Mesenchymal stem cell (in vitro differentiated cells and primary cell): ENCODE results near the gene PRR5.
A peak's percentile ranks its signal among the peaks of the same experiment; 100 is the strongest.

Experiments
- DNase-seq: peaks from one replicate; pipeline ENCODE4 v3.0.0-alpha.2; 2013
- H2AFZ ChIP-seq: one replicate; pipeline ENCODE4 v1.6.1; 2013; ENCODE audit warnings: low read depth, mild to moderate bottlenecking, control low read depth, inconsistent platforms, low read length, moderate library complexity
- H2AK5ac ChIP-seq: 2 replicates; pipeline ENCODE4 v1.6.1; 2013; ENCODE audit warnings: low read length, moderate library complexity, mild to moderate bottlenecking, inconsistent platforms; ENCODE audit not compliant: severe bottlenecking
- H2BK120ac ChIP-seq: one replicate; pipeline ENCODE4 v1.6.1; 2013; ENCODE audit warnings: low read depth, mild to moderate bottlenecking, inconsistent platforms, low read length, moderate library complexity
- H2BK12ac ChIP-seq, 2 experiments: one replicate each; pipeline ENCODE4 v1.6.1; 2013; ENCODE audit warnings: inconsistent platforms in 2 of 2, low read length in 2 of 2, mild to moderate bottlenecking in 2 of 2, moderate library complexity in 2 of 2, control low read depth in 1 of 2
- H2BK15ac ChIP-seq: one replicate; pipeline ENCODE4 v1.6.1; 2013; ENCODE audit warnings: mild to moderate bottlenecking, low read depth, inconsistent platforms; ENCODE audit not compliant: poor library complexity, severe bottlenecking
- H2BK5ac ChIP-seq: 2 replicates; pipeline ENCODE4 v1.6.1; 2013; ENCODE audit warnings: low read depth, mild to moderate bottlenecking, low read length, control low read depth, inconsistent platforms; ENCODE audit not compliant: poor library complexity, severe bottlenecking
- H3K14ac ChIP-seq, 2 experiments: one replicate each; pipeline ENCODE4 v1.6.1; 2013; ENCODE audit warnings: inconsistent platforms in 2 of 2, low read length in 2 of 2, control low read depth in 1 of 2, mild to moderate bottlenecking in 1 of 2, moderate library complexity in 1 of 2
- H3K18ac ChIP-seq, 2 experiments: one replicate each; pipeline ENCODE4 v1.6.1; 2013; ENCODE audit warnings: inconsistent platforms in 2 of 2, low read length in 2 of 2, control low read depth in 1 of 2, low read depth in 1 of 2, mild to moderate bottlenecking in 1 of 2
- H3K23ac ChIP-seq, 2 experiments: one replicate each; pipeline ENCODE4 v1.6.1; 2013; ENCODE audit warnings: inconsistent platforms in 2 of 2, low read length in 2 of 2, mild to moderate bottlenecking in 2 of 2, moderate library complexity in 2 of 2, control low read depth in 1 of 2
- H3K27ac ChIP-seq: 2 replicates; pipeline ENCODE4 v1.5.1; 2013; ENCODE audit warnings: mild to moderate bottlenecking, moderate library complexity, low read length, control low read depth, inconsistent platforms; ENCODE audit not compliant: poor library complexity, severe bottlenecking
- H3K27me3 ChIP-seq, 2 experiments: 2 replicates each; pipeline versions ENCODE4 v1.6.1 to v1.7.0; 2013; ENCODE audit warnings: low read length in 2 of 2, mild to moderate bottlenecking in 2 of 2, moderate library complexity in 2 of 2, control low read depth in 1 of 2, inconsistent platforms in 1 of 2; ENCODE audit not compliant: control insufficient read depth in 1 of 2, insufficient read depth in 1 of 2
- H3K36me3 ChIP-seq, 2 experiments: 2 replicates each; pipeline versions ENCODE4 v1.6.1 to v1.7.0; 2013; ENCODE audit warnings: low read length in 2 of 2, control low read depth in 1 of 2, inconsistent platforms in 1 of 2, low read depth in 1 of 2, mild to moderate bottlenecking in 1 of 2; ENCODE audit not compliant: insufficient read depth in 2 of 2, control insufficient read depth in 1 of 2
- H3K4ac ChIP-seq, 2 experiments: one replicate each; pipeline ENCODE4 v1.6.1; 2013; ENCODE audit warnings: inconsistent platforms in 2 of 2, low read length in 2 of 2, mild to moderate bottlenecking in 2 of 2, moderate library complexity in 2 of 2, control low read depth in 1 of 2, low read depth in 1 of 2
- H3K4me1 ChIP-seq: 2 replicates; pipeline ENCODE4 v1.6.1; 2013; ENCODE audit warnings: low read depth, low read length, control low read depth; ENCODE audit not compliant: control insufficient read depth, insufficient read depth
- H3K4me2 ChIP-seq: 2 replicates; pipeline ENCODE4 v1.6.1; 2013; ENCODE audit warnings: low read length, mild to moderate bottlenecking, inconsistent platforms; ENCODE audit not compliant: poor library complexity, severe bottlenecking
- H3K4me3 ChIP-seq, 2 experiments: 2 replicates each; pipeline versions ENCODE4 v1.5.1 to v1.7.0; 2013; ENCODE audit warnings: low read length in 2 of 2, mild to moderate bottlenecking in 2 of 2, control low read depth in 1 of 2, low read depth in 1 of 2; ENCODE audit not compliant: insufficient read depth in 1 of 2
- H3K79me1 ChIP-seq: replicated peaks from 2 replicates; pipeline ENCODE4 v1.6.1; 2013; ENCODE audit warnings: mild to moderate bottlenecking, control low read depth, low read length, inconsistent platforms; ENCODE audit not compliant: poor library complexity, severe bottlenecking
- H3K9ac ChIP-seq: 2 replicates; pipeline ENCODE4 v1.7.0; 2013; ENCODE audit warnings: mild to moderate bottlenecking, low read length, moderate library complexity
- H3K9me3 ChIP-seq: 2 replicates; pipeline ENCODE4 v1.7.0; 2013; ENCODE audit warnings: mild to moderate bottlenecking, low read length; ENCODE audit not compliant: control insufficient read depth
- H4K8ac ChIP-seq: one replicate; pipeline ENCODE4 v1.6.1; 2013; ENCODE audit warnings: inconsistent platforms, mild to moderate bottlenecking, low read length, moderate library complexity
- H4K91ac ChIP-seq: one replicate; pipeline ENCODE4 v1.6.1; 2013; ENCODE audit warnings: mild to moderate bottlenecking, low read length, inconsistent platforms
- WGBS: methylation state at CpG from one replicate; pipeline ENCODE4 v1.1.7; 2013; ENCODE audit warnings: mixed read lengths; 5-methylcytosine and 5-hydroxymethylcytosine counted together

Gene PRR5

GRCh38 chr22:44707752-44708151 lies 5.7 kb downstream of the PRR5 start:
- H3K4ac ChIP-seq: no peak overlapping the region
- no peak overlapping the region for H3K18ac ChIP-seq
- no peak overlapping the region for H2BK120ac ChIP-seq
- no peak overlapping the region for H4K8ac ChIP-seq
- no peak overlapping the region for H3K27ac ChIP-seq
- H4K91ac ChIP-seq: no peak overlapping the region
- no peak overlapping the region for H2BK5ac ChIP-seq
- H3K14ac ChIP-seq: no peak overlapping the region
- H3K36me3 ChIP-seq: peaks cover 0 to 47% of the 10 kb centered on the region in 2 experiments
- peaks cover 0 to 9% of the 10 kb centered on the region in 2 experiments for H3K27me3 ChIP-seq
- H3K79me1 ChIP-seq: peaks cover 64% of the 10 kb centered on the region
- no peak overlapping the region for H2AFZ ChIP-seq
- no peak overlapping the region for H2AK5ac ChIP-seq
- H2BK12ac ChIP-seq: no peak overlapping the region
- H3K23ac ChIP-seq: no peak overlapping the region
- WGBS: 85% methylated on average over 11 of the region's 11 CpGs
- H3K4me3 ChIP-seq: no peak overlapping the region
- H3K9me3 ChIP-seq: no peaks in the 10 kb centered on the region
- no peak for DNase-seq
- H3K4me2 ChIP-seq: no peak overlapping the region
- peaks cover 55% of the 10 kb centered on the region for H3K4me1 ChIP-seq
- H2BK15ac ChIP-seq: no peak overlapping the region
- H3K9ac ChIP-seq: no peak overlapping the region

GRCh38 chr22:44709881-44710392 lies 7.9 kb downstream of the PRR5 start:
- Histone ChIP-seq H3K9me3 (no peaks in the 10 kb centered on the region), H2BK12ac (peak overlapping the region in 1 of 2 experiments; percentile 35), H3K4ac (no peak overlapping the region), H3K4me2 (no peak overlapping the region), H3K23ac (no peak overlapping the region), H3K36me3 (peaks cover 0 to 49% of the 10 kb centered on the region in 2 experiments), H3K4me1 (peaks cover 51% of the 10 kb centered on the region), H3K14ac (no peak overlapping the region), H2AFZ (no peak overlapping the region), H3K4me3 (no peak overlapping the region), H2BK15ac (no peak overlapping the region), H4K8ac (no peak overlapping the region), H3K18ac (no peak overlapping the region), H2BK5ac (no peak overlapping the region), H3K27me3 (no peaks in the 10 kb centered on the region), H3K9ac (no peak overlapping the region), H2BK120ac (no peak overlapping the region), H4K91ac (no peak overlapping the region), H2AK5ac (no peak overlapping the region), H3K27ac (no peak overlapping the region), H3K79me1 (peaks cover 69% of the 10 kb centered on the region)
- WGBS: 95% methylated on average over 5 of the region's 12 CpGs
- DNase-seq: no peak

- Histone ChIP-seq H2BK12ac (no peak overlapping the region), H3K4me2 (no peak overlapping the region), H2BK5ac (no peak overlapping the region), H3K9me3 (no peaks in the 10 kb centered on the region), H3K9ac (no peak overlapping the region), H3K36me3 (peaks cover 0 to 55% of the 10 kb centered on the region in 2 experiments), H3K4me3 (no peak overlapping the region), H2AK5ac (no peak overlapping the region), H4K8ac (no peak overlapping the region), H2BK15ac (no peak overlapping the region), H2BK120ac (no peak overlapping the region), H3K4ac (no peak overlapping the region), H3K4me1 (peaks cover 55% of the 10 kb centered on the region), H3K14ac (peak overlapping the region in 1 of 2 experiments; percentile 48), H3K23ac (no peak overlapping the region), H4K91ac (no peak overlapping the region), H2AFZ (no peak overlapping the region), H3K27ac (no peak overlapping the region), H3K79me1 (peaks cover 74% of the 10 kb centered on the region), H3K27me3 (no peaks in the 10 kb centered on the region), H3K18ac (no peak overlapping the region)
- WGBS: 93% methylated on average over 18 of the region's 23 CpGs
- DNase-seq: no peak
Measured at GRCh38 chr22:44710474-44711240, 8.7 kb downstream of the PRR5 start.

- WGBS: 87% methylated on average over 4 of the region's 4 CpGs
- Histone ChIP-seq H3K9me3 (no peaks in the 10 kb centered on the region), H3K27me3 (no peaks in the 10 kb centered on the region), H3K18ac (no peak overlapping the region), H3K36me3 (peaks cover 0 to 56% of the 10 kb centered on the region in 2 experiments), H4K91ac (no peak overlapping the region), H3K79me1 (peaks cover 73% of the 10 kb centered on the region), H3K4me1 (peaks cover 54% of the 10 kb centered on the region), H3K4me2 (no peak overlapping the region), H2BK15ac (no peak overlapping the region), H2BK12ac (no peak overlapping the region), H2BK120ac (no peak overlapping the region), H3K9ac (no peak overlapping the region), H4K8ac (no peak overlapping the region), H3K4me3 (no peak overlapping the region), H3K27ac (no peak overlapping the region), H2AFZ (no peak overlapping the region), H2AK5ac (no peak overlapping the region), H3K4ac (no peak overlapping the region), H2BK5ac (no peak overlapping the region), H3K14ac (peak overlapping the region in 1 of 2 experiments; percentile 48), H3K23ac (no peak overlapping the region)
- no peak for DNase-seq
Measured at GRCh38 chr22:44711241-44711560, 9.2 kb downstream of the PRR5 start.
